RWPE2 (cell line): ENCODE data around the gene PDSS2.
"Not testable (repeated sequence)": the region's sequence is repeated elsewhere in the genome, so short reads cannot be mapped to it uniquely, and the experiment has no call there.

ENCODE experiments used
- ATAC-seq: fragments of 200-7000 bp; cut with Tn5 transposase; 3 replicates; pipeline ENCODE4 v1.9.1; 2021; ENCODE audit warnings: low read depth
- DNase-seq: peaks from one replicate; pipeline ENCODE4 v3.0.0-alpha.2; 2020; ENCODE audit warnings: low spot score
- H3K27ac ChIP-seq: fragments of 450-650 bp; 2 replicates; pipeline ENCODE4 v1.5.1; 2017; ENCODE audit warnings: mild to moderate bottlenecking; ENCODE audit not compliant: poor library complexity, severe bottlenecking
- H3K27me3 ChIP-seq: fragments of 250-450 bp; sonication (Bioruptor Pico); 2 replicates; pipeline ENCODE4 v1.5.1; 2021; ENCODE audit warnings: mild to moderate bottlenecking, moderate library complexity; ENCODE audit not compliant: insufficient read depth, poor library complexity, severe bottlenecking
- H3K36me3 ChIP-seq: fragments of 250-450 bp; sonication (Bioruptor Pico); 2 replicates; pipeline ENCODE4 v1.5.1; 2020; ENCODE audit warnings: low read depth, mild to moderate bottlenecking, moderate library complexity
- H3K4me1 ChIP-seq: fragments of 250-450 bp; sonication (Bioruptor Pico); 2 replicates; pipeline ENCODE4 v1.5.1; 2021; ENCODE audit warnings: mild to moderate bottlenecking, moderate library complexity; ENCODE audit not compliant: insufficient read depth, poor library complexity, severe bottlenecking
- H3K4me3 ChIP-seq: fragments of 250-450 bp; sonication (Bioruptor Pico); 2 replicates; pipeline ENCODE4 v1.5.1; 2021; ENCODE audit warnings: mild to moderate bottlenecking, moderate library complexity; ENCODE audit not compliant: severe bottlenecking
- H3K9me3 ChIP-seq: fragments of 250-450 bp; sonication (Bioruptor Pico); 2 replicates; pipeline ENCODE4 v1.5.1; 2021; ENCODE audit warnings: mild to moderate bottlenecking, moderate library complexity; ENCODE audit not compliant: severe bottlenecking
- TF ChIP-seq, protein P1 (sequence below): fragments of 450-650 bp; IDR thresholded peaks from one replicate; pipeline ENCODE4 v1.5.1; 2017; ENCODE audit warnings: mild to moderate bottlenecking, moderate library complexity; ENCODE audit not compliant: poor library complexity, severe bottlenecking

PDSS2 gene

DNA sequence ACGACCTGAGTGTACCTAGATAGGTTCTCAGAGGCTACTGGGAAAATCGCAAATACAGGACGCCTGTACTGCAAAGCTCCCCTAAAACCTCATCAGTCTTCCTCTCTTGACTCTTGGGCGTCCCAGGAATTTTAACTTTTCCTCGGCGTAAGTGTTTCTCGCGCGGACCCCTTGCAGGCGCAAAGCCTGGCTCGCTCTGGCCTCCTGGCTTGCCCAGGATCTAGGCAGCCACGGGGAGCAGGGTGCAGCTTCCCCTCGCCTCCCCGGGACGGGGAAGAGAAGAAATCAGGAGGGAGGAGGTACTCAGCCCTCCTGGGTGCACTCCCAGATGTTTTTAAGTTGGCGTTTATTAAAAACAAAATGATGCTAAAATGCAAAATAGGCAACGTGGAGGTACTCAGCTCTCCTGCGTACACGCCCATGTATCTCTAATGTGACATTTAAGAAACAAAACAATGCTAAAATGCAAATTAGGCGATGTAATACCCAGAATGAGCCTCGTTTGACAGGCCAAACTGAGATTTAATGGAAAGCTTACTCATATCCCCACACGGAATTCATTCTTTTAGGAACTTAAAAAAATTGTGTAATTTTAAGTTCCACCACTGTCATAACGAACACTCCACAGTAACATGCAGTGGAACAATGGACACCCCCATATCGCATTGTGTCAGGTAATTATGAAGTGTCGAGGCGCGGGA is 29.0 kb upstream of the PDSS2 start:
- Histone ChIP-seq H3K36me3 (no peaks in the 10 kb centered on the region), H3K9me3 (no peaks in the 10 kb centered on the region), H3K27me3 (peaks cover 77% of the 10 kb centered on the region), H3K4me3 (peak overlapping the region; percentile 65), H3K4me1 (no peaks in the 10 kb centered on the region), H3K27ac (no peak overlapping the region)
- DNase-seq: no peak
- TF ChIP-seq, protein P1, sequence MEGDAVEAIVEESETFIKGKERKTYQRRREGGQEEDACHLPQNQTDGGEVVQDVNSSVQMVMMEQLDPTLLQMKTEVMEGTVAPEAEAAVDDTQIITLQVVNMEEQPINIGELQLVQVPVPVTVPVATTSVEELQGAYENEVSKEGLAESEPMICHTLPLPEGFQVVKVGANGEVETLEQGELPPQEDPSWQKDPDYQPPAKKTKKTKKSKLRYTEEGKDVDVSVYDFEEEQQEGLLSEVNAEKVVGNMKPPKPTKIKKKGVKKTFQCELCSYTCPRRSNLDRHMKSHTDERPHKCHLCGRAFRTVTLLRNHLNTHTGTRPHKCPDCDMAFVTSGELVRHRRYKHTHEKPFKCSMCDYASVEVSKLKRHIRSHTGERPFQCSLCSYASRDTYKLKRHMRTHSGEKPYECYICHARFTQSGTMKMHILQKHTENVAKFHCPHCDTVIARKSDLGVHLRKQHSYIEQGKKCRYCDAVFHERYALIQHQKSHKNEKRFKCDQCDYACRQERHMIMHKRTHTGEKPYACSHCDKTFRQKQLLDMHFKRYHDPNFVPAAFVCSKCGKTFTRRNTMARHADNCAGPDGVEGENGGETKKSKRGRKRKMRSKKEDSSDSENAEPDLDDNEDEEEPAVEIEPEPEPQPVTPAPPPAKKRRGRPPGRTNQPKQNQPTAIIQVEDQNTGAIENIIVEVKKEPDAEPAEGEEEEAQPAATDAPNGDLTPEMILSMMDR: no peak
- no peak for ATAC-seq

DNA sequence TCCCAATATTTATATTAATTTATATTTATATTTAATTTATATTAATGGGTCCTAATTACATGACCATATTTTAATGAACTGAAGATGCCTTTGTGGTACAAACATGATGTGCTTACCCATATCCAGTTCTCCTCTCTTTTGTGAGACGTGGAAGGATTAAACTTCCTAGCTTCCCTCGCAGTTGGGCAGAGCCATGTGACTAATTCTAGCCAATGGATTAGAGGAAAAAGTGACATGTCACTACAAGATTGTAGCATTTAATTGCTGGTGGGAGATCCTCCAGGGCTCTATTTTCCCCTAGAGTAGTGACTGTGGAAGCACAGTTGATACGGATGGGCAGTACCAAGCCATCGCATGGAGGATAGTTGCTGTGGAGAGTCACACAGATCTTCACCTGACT is 25.8 kb upstream of the PDSS2 start:
- TF ChIP-seq, protein P1: no peak
- no peaks in the 10 kb centered on the region for H3K9me3 ChIP-seq
- peaks cover 52% of the 10 kb centered on the region for H3K27me3 ChIP-seq
- no peak overlapping the region for H3K4me3 ChIP-seq
- no peaks in the 10 kb centered on the region for H3K4me1 ChIP-seq
- DNase-seq (no peak), ATAC-seq (no peak)
- no peak overlapping the region for H3K27ac ChIP-seq
- no peaks in the 10 kb centered on the region for H3K36me3 ChIP-seq

DNA sequence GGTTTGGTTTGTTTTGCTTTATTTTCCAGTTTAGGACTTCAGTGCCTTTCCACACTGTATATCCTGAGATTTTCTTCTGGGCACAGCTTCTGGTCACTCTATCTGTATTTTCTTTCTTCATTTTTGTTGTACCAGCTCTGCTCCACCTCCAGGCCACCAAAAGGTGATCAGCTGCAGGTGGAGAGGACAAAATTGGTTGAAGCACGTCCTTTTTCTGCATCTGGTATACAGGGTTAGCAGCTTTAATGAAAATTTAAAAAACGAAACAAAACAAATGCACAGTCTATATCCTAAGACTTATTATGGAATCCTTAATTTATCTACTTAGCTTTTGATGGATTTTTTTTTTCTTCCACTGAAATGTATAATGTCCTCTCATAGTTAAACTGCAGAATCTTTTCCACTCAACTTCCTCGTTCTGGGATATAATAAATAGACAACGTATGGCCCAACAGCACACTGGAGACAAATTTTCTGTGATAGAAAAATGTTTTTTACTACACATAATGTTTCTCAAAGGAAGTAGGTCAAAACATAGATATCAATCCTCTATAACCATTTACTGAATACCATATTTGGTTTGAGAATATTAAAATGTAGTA is 19.8 kb upstream of the PDSS2 start:
- ATAC-seq: no peak
- TF ChIP-seq, protein P1: no peak

DNA sequence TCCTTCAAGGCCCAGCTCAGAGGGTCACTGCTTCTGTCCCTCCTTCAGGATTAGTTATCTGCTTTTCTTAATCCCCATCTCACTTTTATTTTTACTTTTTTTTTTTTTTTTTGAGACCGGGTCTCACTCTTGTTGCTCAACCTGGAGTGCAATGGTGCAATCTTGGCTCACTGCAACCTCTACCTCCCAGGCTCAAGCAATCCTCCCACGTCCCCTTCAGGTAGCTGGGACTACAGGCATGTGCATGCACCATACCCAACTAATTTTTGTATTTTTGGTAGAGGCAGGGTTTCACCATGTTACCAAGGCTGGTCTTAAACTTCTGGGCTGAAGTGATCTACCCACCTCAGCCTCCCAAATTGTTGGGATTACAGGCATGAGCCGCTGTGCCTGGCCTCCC is 16.5 kb upstream of the PDSS2 start:
- H3K27ac ChIP-seq, H3K4me3 ChIP-seq, H3K36me3 ChIP-seq, H3K9me3 ChIP-seq, DNase-seq, H3K4me1 ChIP-seq, ATAC-seq: not testable (repeated sequence)
- H3K27me3 ChIP-seq: peaks cover 14% of the 10 kb centered on the region

More for the DNA sequence above, 19.8 kb upstream of the PDSS2 start:
- Histone ChIP-seq H3K4me3 (no peak overlapping the region), H3K9me3 (no peaks in the 10 kb centered on the region), H3K27me3 (peaks cover 9% of the 10 kb centered on the region), H3K36me3 (no peaks in the 10 kb centered on the region), H3K27ac (no peak overlapping the region), H3K4me1 (no peaks in the 10 kb centered on the region)
- no peak for DNase-seq

DNA sequence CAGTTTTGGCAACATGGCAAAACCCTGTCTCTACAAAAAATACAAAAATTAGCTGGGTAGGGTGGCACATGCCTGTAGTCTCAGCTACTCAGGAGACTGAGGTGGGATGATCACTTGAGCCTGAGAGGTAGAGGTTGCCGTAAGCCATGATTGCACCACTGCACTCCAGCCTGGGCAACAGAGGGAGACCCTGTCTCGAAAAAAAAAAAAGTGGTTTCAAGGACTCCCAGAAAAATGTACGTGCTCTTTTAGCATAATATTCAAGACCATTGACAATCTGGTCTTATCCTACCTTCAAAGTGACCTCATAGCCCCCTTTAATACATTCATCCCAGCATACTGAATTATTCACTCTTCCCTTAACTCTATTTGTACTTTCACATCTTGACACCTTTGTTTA is 16.0 kb upstream of the PDSS2 start:
- H3K27me3 ChIP-seq: peaks cover 12% of the 10 kb centered on the region
- not testable (repeated sequence) for H3K4me3 ChIP-seq, H3K9me3 ChIP-seq, ATAC-seq, H3K27ac ChIP-seq, DNase-seq, H3K36me3 ChIP-seq, H3K4me1 ChIP-seq

DNA sequence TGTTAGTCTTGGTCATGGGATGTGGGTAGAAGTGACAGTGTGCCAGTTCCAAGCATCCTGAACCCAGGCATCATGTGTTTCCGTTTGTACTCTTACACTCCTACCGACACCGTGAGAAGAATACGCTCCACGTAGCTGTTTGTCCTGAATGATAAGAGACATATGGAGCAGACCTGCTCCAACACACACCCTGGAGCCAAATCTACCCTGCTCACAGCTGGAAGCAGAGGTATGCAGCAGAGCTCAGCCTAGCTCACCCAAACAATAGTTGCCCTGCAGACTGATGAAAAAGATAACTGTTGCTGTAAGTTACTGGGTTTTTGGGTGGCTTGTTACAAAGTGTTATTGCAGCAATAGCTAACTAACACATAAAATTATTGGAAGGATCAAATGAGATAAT is 14.3 kb upstream of the PDSS2 start:
- Histone ChIP-seq H3K27me3 (peaks cover 9% of the 10 kb centered on the region), H3K36me3 (no peaks in the 10 kb centered on the region), H3K9me3 (no peaks in the 10 kb centered on the region), H3K4me1 (no peaks in the 10 kb centered on the region), H3K27ac (no peak overlapping the region), H3K4me3 (no peak overlapping the region)
- ATAC-seq (no peak), DNase-seq (no peak)
- TF ChIP-seq, protein P1: no peak
